Measurements from ENCODE around the gene NF1.

The NF1 gene

DNA sequence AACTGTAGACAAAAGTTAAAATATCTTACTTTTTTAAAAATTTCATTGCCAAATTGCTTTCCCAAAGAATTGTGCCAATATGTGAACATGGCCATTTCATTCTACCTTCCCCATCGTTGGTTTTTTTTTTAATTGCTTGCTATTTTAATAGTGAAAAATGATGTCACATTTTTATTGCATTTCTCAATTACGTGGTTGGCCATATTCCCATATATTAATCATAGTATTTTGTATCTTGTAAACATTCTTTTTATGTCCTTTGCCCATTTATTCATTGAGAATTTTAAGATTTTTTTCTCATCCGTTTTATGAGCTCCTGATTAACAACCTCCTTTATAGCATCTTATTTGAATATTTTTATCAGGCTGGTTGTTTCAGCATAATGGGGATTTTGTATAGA is 195.0 kb downstream of the NF1 start:
- TF ChIP-seq, protein P1, sequence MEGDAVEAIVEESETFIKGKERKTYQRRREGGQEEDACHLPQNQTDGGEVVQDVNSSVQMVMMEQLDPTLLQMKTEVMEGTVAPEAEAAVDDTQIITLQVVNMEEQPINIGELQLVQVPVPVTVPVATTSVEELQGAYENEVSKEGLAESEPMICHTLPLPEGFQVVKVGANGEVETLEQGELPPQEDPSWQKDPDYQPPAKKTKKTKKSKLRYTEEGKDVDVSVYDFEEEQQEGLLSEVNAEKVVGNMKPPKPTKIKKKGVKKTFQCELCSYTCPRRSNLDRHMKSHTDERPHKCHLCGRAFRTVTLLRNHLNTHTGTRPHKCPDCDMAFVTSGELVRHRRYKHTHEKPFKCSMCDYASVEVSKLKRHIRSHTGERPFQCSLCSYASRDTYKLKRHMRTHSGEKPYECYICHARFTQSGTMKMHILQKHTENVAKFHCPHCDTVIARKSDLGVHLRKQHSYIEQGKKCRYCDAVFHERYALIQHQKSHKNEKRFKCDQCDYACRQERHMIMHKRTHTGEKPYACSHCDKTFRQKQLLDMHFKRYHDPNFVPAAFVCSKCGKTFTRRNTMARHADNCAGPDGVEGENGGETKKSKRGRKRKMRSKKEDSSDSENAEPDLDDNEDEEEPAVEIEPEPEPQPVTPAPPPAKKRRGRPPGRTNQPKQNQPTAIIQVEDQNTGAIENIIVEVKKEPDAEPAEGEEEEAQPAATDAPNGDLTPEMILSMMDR (conservative IDR thresholded peaks at IDR 0.05): no peak
- H3K27ac ChIP-seq: no peak overlapping the region

DNA sequence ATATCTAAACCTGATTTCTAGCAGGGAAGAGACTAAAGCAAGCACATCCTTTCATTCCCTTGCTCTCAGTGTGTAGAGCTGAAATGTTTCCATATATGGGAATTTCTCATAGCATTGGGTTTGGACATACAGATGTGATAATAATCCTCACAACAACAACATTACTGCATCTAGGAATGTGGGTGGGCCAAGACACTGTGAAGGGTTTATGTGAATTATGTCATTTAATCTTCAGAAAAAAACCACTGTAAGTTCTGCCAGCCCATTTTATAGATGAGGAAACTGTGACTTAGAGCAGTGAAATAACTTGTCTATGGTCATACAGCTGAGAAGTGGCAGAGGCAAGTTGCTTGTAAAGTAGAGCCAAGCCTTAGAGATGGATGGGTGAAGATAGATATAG is 197.0 kb downstream of the NF1 start:
- TF ChIP-seq, protein P1 (conservative IDR thresholded peaks at IDR 0.05): no peak
- no peak overlapping the region for H3K27ac ChIP-seq

DNA sequence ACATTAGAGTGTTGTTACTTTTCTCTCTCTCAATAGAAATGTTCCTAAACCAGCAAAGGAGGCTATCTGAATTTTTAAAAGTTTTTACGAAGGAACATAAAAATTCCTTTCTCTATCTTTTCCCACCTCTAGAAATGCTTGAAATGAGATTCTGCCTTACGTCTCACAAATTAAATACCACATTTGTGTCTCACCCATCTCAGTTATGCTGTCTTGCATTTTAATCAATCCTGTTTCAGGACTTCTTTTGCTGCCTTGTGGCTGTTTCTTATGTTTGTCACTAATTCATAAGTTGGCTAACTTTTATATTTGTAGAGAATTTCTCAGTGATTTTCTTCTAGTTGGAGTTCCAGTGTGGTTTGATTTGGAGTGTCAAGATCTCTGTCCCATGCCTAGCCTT is 198.8 kb downstream of the NF1 start:
- no peak overlapping the region for H3K27ac ChIP-seq
- TF ChIP-seq, protein P1 (conservative IDR thresholded peaks at IDR 0.05): no peak

DNA sequence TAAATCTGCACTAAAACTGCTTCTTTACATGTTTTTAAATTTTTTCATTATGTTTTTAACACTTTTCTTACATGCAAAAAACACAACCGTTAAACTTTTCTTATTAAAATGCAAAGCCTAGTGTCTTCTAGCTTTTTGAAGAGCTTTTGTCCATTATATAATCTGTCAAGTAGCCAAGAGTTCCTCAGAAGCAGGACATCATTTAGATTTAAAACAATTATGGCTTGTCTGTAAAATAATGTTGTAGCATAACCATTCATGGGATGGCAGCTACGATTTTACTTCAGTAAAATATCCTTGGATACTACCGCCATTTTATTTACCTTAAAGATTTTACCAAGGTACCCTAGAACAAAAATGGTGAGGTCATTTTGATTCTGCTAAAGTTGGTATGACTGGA is 199.5 kb downstream of the NF1 start:
- TF ChIP-seq, protein P1 (conservative IDR thresholded peaks at IDR 0.05): no peak
- no peak overlapping the region for H3K27ac ChIP-seq

DNA sequence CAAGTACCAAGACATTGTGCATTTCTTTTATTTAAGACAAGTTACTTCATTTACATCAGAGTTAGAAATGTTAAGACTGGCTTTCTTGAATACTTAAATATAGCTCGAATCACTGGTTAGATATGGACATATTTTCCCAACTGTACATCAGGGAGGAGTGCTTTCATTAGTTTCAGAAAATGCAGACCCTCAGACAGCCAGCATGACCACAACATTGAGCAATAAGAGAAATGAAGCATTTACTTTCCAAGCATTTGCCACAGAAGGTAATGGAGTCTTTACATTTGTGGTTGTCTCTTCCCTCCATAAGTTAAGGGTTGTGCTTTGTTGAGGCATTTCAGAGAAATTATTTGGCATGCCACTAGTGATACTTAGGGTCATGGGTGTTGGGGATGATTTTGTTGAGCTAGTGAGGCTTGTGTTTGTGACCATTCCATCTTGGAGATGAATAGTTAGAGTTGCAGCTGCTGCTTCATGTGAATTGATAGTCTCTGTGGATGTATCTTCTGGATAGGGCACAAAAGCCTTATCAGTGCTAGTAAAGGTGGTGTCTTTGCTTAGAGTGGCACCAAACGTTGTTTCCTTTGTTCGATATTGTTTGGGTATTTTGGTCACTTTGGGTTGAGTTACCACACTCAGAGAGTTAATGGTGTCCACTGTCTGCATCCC is 200.2 kb downstream of the NF1 start:
- no peak overlapping the region for H3K27ac ChIP-seq
- TF ChIP-seq, protein P1 (conservative IDR thresholded peaks at IDR 0.05): no peak

DNA sequence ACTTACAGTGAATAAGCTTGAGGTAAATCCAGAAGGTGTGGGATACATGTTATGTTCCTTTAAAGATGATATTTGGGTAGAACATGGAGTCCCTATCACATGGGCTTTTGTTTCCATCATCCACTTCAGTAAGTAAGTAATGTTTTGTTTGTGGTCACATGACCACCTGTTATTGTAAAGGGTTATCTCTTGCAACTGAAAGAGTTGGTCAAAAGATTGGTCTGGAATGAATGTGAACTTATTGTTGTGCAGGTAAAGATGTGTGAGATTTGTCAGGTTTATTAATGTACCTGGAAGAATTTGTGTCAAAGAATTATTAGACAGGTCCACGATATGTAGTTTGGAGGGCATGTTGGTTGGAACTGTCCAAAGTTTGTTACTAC is 200.7 kb downstream of the NF1 start:
- H3K27ac ChIP-seq: no peak overlapping the region
- TF ChIP-seq, protein P1 (conservative IDR thresholded peaks at IDR 0.05): no peak

DNA sequence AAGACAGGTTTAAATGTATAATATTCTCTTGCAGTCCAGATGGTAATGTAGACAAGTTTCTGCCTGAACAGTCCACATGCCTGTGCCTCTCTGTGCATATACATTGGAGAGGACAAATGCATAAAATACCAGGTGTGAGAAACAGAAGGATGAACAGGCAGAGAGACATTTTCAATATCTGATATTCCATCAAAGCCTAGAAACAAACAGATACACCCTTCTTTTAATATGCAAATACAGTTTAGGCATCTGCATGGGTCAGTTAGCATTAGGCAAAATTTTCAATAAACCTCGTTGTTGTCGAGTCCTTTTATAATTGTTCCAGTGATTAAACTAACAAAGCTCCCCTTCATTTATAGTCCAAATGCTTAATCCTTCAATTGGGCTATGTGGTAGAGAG is 201.4 kb downstream of the NF1 start:
- TF ChIP-seq, protein P1 (conservative IDR thresholded peaks at IDR 0.05): no peak
- no peak overlapping the region for H3K27ac ChIP-seq
